Motor neuron (in vitro differentiated cells): ENCODE measurements around the gene APBA2. TPM values are rescaled to one million over a fixed set of nuclear protein-coding genes. Genes with fewer than 3 reads are reported as not detected.

Experiments used
- ATAC-seq, 8 experiments: fragments of 200-7000 bp; cut with Tn5 transposase; replicated peaks in 6 of 8; 2 replicates each; pipeline ENCODE4 v1.8.0; 2021; ENCODE audit warnings: mild to moderate bottlenecking in 8 of 8, moderate library complexity in 8 of 8
- H3K27ac ChIP-seq, 2 donors: fragments of 250-450 bp; sonication (Bioruptor Pico); 2 replicates each; pipeline ENCODE4 v1.9.0; 2021; ENCODE audit warnings: antibody characterized with exemption in 2 of 2, mild to moderate bottlenecking in 2 of 2, moderate library complexity in 1 of 2
- H3K4me1 ChIP-seq, 2 donors: fragments of 250-450 bp; sonication (Bioruptor Pico); replicated peaks in 1 of 2; 2 replicates each; pipeline ENCODE4 v1.6.1; 2021; ENCODE audit warnings: antibody characterized with exemption in 2 of 2, mild to moderate bottlenecking in 2 of 2, moderate library complexity in 1 of 2
- H3K4me3 ChIP-seq, 5 donors: fragments of 250-450 bp; sonication (Bioruptor Pico); 2 replicates each; pipeline ENCODE4 v1.9.0; 2021; ENCODE audit warnings: antibody characterized with exemption in 5 of 5, mild to moderate bottlenecking in 5 of 5, moderate library complexity in 4 of 5
- WGBS, 10 experiments: fragments of 450-650 bp; shearing (Covaris generic); methylation state at CpG; one replicate each; pipeline ENCODE4 v1.0.0; 2022; 5-methylcytosine and 5-hydroxymethylcytosine counted together
- in situ Hi-C, 9 experiments: fragments of 400-800 bp; cut with MboI; loops; one replicate each; pipeline ENCODE4 v1.15.0; 2021; ENCODE audit warnings: low sequenced_read_pairs in 9 of 9, low pct_unique_long_range_greater_than_20kb in 2 of 9; ENCODE audit not compliant: unreplicated experiment in 9 of 9
- total RNA-seq, 8 experiments: library from RNA; unstranded; fragments of 300-600 nt; gene quantifications; 2 replicates each; pipeline versions ENCODE4 v1.2.3 to v1.2.4, GENCODE V29; 2022

APBA2 gene
- total RNA-seq, 8 experiments from 2014 or later, result 7.8 to 66.8 (median 40.0) TPM

DNA sequence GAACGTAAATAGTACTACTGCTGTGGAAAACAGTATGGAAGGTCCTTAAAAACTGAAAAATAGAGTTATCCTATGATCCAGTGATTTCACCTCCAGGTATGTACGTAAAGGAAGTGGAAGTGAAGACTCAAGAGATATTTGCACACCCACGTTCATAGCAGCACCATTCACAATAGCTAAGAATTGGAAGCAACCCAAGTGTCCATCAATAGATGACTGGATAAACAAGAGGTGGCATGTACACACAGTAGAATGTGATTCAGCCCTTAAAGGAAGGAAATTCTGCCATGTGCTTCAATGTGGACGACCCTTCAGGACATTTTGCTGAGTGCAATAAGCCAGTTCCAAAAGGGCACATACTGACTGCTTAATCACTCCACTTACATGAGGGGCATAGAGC is 188.3 kb downstream of the APBA2 start:
- Histone ChIP-seq H3K4me3 (no peak overlapping the region), H3K4me1 (peaks cover 34 to 35% of the 10 kb centered on the region in 2 donors), H3K27ac (no peak overlapping the region)
- WGBS, 10 experiments, result 7 to 100% (median 80%) methylated on average over 1 to 4 of the region's 4 CpGs
- ATAC-seq, result no peak
- in situ Hi-C loops, result loop anchor here in 1 of 9 experiments (10.0 kb wide), 1 partner anchor 59 kb away; no protein-coding TSS in a partner anchor

- in situ Hi-C loops, result loop anchor here in 5 of 9 experiments (10.0 to 25.0 kb wide), 4 partner anchors 64 to 891 kb away; partner anchors contain the start of gene APBA2 (in 4 of the 5)
- ATAC-seq, result no peak
- no peak overlapping the region for H3K4me3 ChIP-seq
- no peak overlapping the region for H3K27ac ChIP-seq
- peaks cover 0 to 3% of the 10 kb centered on the region in 2 donors for H3K4me1 ChIP-seq
- 0 to 100% (median 92%) methylated on average over 1 to 9 of the region's 10 CpGs; no CpG with 5 or more reads in 2 of the 10 experiments for WGBS, 10 experiments
Measured at GRCh38 chr15:29078541-29078940, 192.8 kb downstream of the APBA2 start.

- 75 to 100% (median 91%) methylated on average over 2 to 4 of the region's 5 CpGs; no CpG with 5 or more reads in 4 of the 10 experiments for WGBS, 10 experiments
- Histone ChIP-seq H3K27ac (no peak overlapping the region), H3K4me1 (peaks cover 0 to 3% of the 10 kb centered on the region in 2 donors), H3K4me3 (no peak overlapping the region)
- in situ Hi-C loops, result loop anchor here in 5 of 9 experiments (10.0 to 25.0 kb wide), 4 partner anchors 65 to 892 kb away; partner anchors contain the start of gene APBA2 (in 4 of the 5)
- ATAC-seq, result peak in 2 of 8 experiments; percentile 79 to 89
Measured at GRCh38 chr15:29079479-29079878, 193.7 kb downstream of the APBA2 start.

- in situ Hi-C loops, result loop anchor here in 4 of 9 experiments (25.0 kb wide), 3 partner anchors 94 to 894 kb away; partner anchors contain the start of gene APBA2 (in 4 of the 4)
- WGBS, 10 experiments, result 28 to 100% (median 92%) methylated on average over 1 to 8 of the region's 10 CpGs; no CpG with 5 or more reads in 1 of the 10 experiments
- Histone ChIP-seq H3K4me3 (no peak overlapping the region), H3K27ac (no peak overlapping the region), H3K4me1 (peaks cover 0 to 3% of the 10 kb centered on the region in 2 donors)
- peak in 2 of 8 experiments; percentile 43 to 51 for ATAC-seq
Measured at GRCh38 chr15:29081781-29082180, 196.0 kb downstream of the APBA2 start.

GRCh38 chr15:29083161-29083560 is 197.4 kb downstream of the APBA2 start:
- in situ Hi-C loops, result loop anchor here in 4 of 9 experiments (25.0 kb wide), 3 partner anchors 96 to 896 kb away; partner anchors contain the start of gene APBA2 (in 4 of the 4)
- H3K4me1 ChIP-seq, result peaks cover 0 to 3% of the 10 kb centered on the region in 2 donors
- 18 to 100% (median 98%) methylated on average over 1 to 4 of the region's 4 CpGs; no CpG with 5 or more reads in 1 of the 10 experiments for WGBS, 10 experiments
- H3K27ac ChIP-seq, result no peak overlapping the region
- ATAC-seq, result no peak
- no peak overlapping the region for H3K4me3 ChIP-seq

DNA sequence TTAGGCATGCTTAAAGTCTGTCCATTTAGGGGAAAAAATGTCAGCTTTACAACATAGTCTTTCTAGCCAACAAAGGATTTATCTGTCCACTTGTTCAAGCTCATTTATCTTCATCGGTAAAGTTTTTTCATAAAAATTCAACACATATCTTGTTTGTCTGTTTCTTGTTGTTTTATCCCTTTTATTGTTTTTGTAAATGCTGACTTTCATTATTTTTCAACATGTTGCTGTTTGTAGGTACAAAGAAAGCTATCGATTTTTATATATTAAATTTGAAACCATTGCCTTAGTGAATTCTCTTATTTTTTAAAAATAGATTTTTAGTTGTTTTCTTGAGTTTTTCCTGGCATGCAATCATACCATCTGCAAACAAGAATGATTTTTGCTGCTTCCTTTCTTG is 198.1 kb downstream of the APBA2 start:
- no peak overlapping the region for H3K4me3 ChIP-seq
- H3K27ac ChIP-seq, result no peak overlapping the region
- 3 to 100% (median 93%) methylated on average over 1 to 2 of the region's 2 CpGs for WGBS, 10 experiments
- in situ Hi-C loops, result loop anchor here in 4 of 9 experiments (25.0 kb wide), 3 partner anchors 97 to 897 kb away; partner anchors contain the start of gene APBA2 (in 4 of the 4)
- peaks cover 0 to 3% of the 10 kb centered on the region in 2 donors for H3K4me1 ChIP-seq
- no peak for ATAC-seq

- Histone ChIP-seq H3K4me3 (no peak overlapping the region), H3K27ac (no peak overlapping the region), H3K4me1 (peaks cover 10% of the 10 kb centered on the region in 2 donors)
- no peak for ATAC-seq
- WGBS, 10 experiments, result 0 to 100% (median 96%) methylated on average over 1 to 4 of the region's 5 CpGs; no CpG with 5 or more reads in 5 of the 10 experiments
- in situ Hi-C loops, result loop anchor here in 4 of 9 experiments (25.0 kb wide), 3 partner anchors 99 to 899 kb away; partner anchors contain the start of gene APBA2 (in 4 of the 4)
Measured at GRCh38 chr15:29086001-29086400, 200.2 kb downstream of the APBA2 start.

- in situ Hi-C loops, result loop anchor here in 4 of 9 experiments (25.0 kb wide), 3 partner anchors 100 to 900 kb away; partner anchors contain the start of gene APBA2 (in 4 of the 4)
- no peak for ATAC-seq
- Histone ChIP-seq H3K27ac (no peak overlapping the region), H3K4me3 (no peak overlapping the region), H3K4me1 (peaks cover 8 to 10% of the 10 kb centered on the region in 2 donors)
- 0 to 100% (median 100%) methylated on average over 1 to 2 of the region's 2 CpGs; no CpG with 5 or more reads in 3 of the 10 experiments for WGBS, 10 experiments
Measured at GRCh38 chr15:29086891-29087290, 201.1 kb downstream of the APBA2 start.

- Histone ChIP-seq H3K4me1 (peaks cover 8 to 10% of the 10 kb centered on the region in 2 donors), H3K4me3 (no peak overlapping the region), H3K27ac (no peak overlapping the region)
- ATAC-seq, result no peak
- WGBS, 10 experiments, result 31 to 100% (median 80%) methylated on average over 1 to 8 of the region's 16 CpGs; no CpG with 5 or more reads in 3 of the 10 experiments
- in situ Hi-C loops, result loop anchor here in 4 of 9 experiments (25.0 kb wide), 3 partner anchors 100 to 900 kb away; partner anchors contain the start of gene APBA2 (in 4 of the 4)
Measured at GRCh38 chr15:29087521-29088285, 201.9 kb downstream of the APBA2 start.

GRCh38 chr15:29088666-29089065 is 202.9 kb downstream of the APBA2 start:
- 80 to 90% (median 80%) methylated on average over 1 to 2 of the region's 5 CpGs; no CpG with 5 or more reads in 5 of the 10 experiments for WGBS, 10 experiments
- in situ Hi-C loops, result loop anchor here in 4 of 9 experiments (25.0 kb wide), 3 partner anchors 101 to 901 kb away; partner anchors contain the start of gene APBA2 (in 4 of the 4)
- H3K4me1 ChIP-seq, result peaks cover 8 to 10% of the 10 kb centered on the region in 2 donors
- no peak overlapping the region for H3K27ac ChIP-seq
- no peak overlapping the region for H3K4me3 ChIP-seq
- ATAC-seq, result no peak

DNA sequence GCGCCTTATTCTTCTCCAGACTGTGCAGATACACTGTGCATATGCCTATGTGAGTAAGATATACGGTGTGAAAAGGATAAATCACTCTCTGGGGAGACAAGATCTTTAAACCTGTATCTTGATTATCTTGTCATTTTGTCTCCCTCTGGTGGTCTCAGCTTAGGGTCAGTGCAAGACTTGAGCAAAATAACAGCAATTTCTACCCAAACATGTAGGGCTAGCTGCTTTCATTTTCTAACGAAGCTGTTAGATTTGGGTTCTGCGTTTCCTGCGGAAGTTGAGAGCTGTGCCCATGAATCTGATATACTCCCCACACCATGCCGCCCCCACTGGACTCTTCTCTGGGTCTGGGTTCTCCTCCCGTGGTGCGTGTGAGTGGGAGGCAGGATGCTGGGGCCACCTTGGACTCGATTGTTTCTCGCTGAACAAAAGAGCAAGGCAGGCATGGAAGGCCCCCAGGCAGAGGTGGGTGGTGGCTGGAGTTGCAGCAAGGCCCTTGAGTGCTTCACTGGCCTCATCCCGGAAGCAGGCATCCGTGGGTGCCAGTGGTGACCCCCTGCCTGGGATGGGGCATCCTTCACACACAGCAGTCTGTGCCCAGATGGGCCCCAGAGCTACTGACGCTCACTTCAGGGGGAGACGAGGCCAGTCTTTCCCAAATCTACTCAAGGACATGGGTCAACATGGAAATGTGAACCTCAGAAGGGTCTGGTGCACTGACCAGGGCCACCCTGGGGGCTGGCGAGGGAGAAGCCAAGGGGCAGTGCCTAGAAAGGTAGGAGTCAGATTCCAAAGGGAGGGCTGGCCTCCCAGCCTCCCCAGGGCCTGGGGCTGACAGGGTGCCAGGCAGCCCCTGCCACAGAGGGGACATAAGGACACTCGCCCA is 204.2 kb downstream of the APBA2 start:
- H3K4me3 ChIP-seq, result no peak overlapping the region
- ATAC-seq, result peak in 7 of 8 experiments; percentile 23 to 93 (median 86)
- WGBS, 10 experiments, result 28 to 100% (median 77%) methylated on average over 1 to 8 of the region's 16 CpGs; no CpG with 5 or more reads in 2 of the 10 experiments
- H3K4me1 ChIP-seq, result peaks cover 8 to 10% of the 10 kb centered on the region in 2 donors
- in situ Hi-C loops, result loop anchor here in 4 of 9 experiments (25.0 kb wide), 3 partner anchors 103 to 903 kb away; partner anchors contain the start of gene APBA2 (in 4 of the 4)
- no peak overlapping the region for H3K27ac ChIP-seq
